ENCODE results near the gene RCHY1.

The RCHY1 gene

GRCh38 chr4:75496406-75496805 is 17.8 kb downstream of the RCHY1 start:
- H3K27ac ChIP-seq, result no peak overlapping the region

GRCh38 chr4:75495476-75495875 is 18.7 kb downstream of the RCHY1 start:
- TF ChIP-seq CTCF (conservative IDR thresholded peaks at IDR 0.05), result no peak
- no peak overlapping the region for H3K27ac ChIP-seq

More at GRCh38 chr4:75496406-75496805, 17.8 kb downstream of the RCHY1 start:
- no peak for TF ChIP-seq CTCF (conservative IDR thresholded peaks at IDR 0.05)

- H3K27ac ChIP-seq, result no peak overlapping the region
- TF ChIP-seq CTCF (conservative IDR thresholded peaks at IDR 0.05), result no peak
Observed at GRCh38 chr4:75494563-75494962, 19.6 kb downstream of the RCHY1 start.

GRCh38 chr4:75490155-75490554 is 24.0 kb downstream of the RCHY1 start:
- peak; percentile 79 for TF ChIP-seq CTCF (conservative IDR thresholded peaks at IDR 0.05)
- H3K27ac ChIP-seq, result no peak overlapping the region

GRCh38 chr4:75484190-75484589 is 30.0 kb downstream of the RCHY1 start:
- TF ChIP-seq CTCF (conservative IDR thresholded peaks at IDR 0.05), result no peak
- H3K27ac ChIP-seq, result no peak overlapping the region

- TF ChIP-seq CTCF (conservative IDR thresholded peaks at IDR 0.05), result no peak
Observed at GRCh38 chr4:75477201-75477600, 37.0 kb downstream of the RCHY1 start.

GRCh38 chr4:75470738-75471137 is 43.5 kb downstream of the RCHY1 start:
- no peak overlapping the region for H3K27ac ChIP-seq
- TF ChIP-seq CTCF (conservative IDR thresholded peaks at IDR 0.05), result no peak

More at GRCh38 chr4:75477201-75477600, 37.0 kb downstream of the RCHY1 start:
- no peak overlapping the region for H3K27ac ChIP-seq

- H3K27ac ChIP-seq, result no peak overlapping the region
- TF ChIP-seq CTCF (conservative IDR thresholded peaks at IDR 0.05), result no peak
Observed at GRCh38 chr4:75469896-75470295, 44.3 kb downstream of the RCHY1 start.
